Nephron (organoid): ENCODE measurements around the gene RPS8.

ENCODE experiments used
- H3K27ac Mint-ChIP-seq, 3 experiments: 2 replicates each; pipeline ENCODE4 v1.8.0; 2020; ENCODE audit warnings: mixed read lengths in 3 of 3, mild to moderate bottlenecking in 2 of 3, moderate library complexity in 1 of 3
- H3K27me3 Mint-ChIP-seq: 2 replicates; pipeline ENCODE4 v1.8.0; 2021; ENCODE audit warnings: low read depth, mild to moderate bottlenecking, moderate library complexity, mixed read lengths
- H3K36me3 Mint-ChIP-seq: 2 replicates; pipeline ENCODE4 v1.8.0; 2020; ENCODE audit warnings: low read depth, mixed read lengths
- H3K4me1 Mint-ChIP-seq: 2 replicates; pipeline ENCODE4 v1.8.0; 2020; ENCODE audit warnings: mixed read lengths
- H3K4me3 Mint-ChIP-seq, 3 experiments: 2 replicates each; pipeline ENCODE4 v1.8.0; 2020; ENCODE audit warnings: mild to moderate bottlenecking in 3 of 3, mixed read lengths in 3 of 3, moderate library complexity in 2 of 3
- H3K9me3 Mint-ChIP-seq: 2 replicates; pipeline ENCODE4 v1.8.0; 2020; ENCODE audit warnings: mixed read lengths
- TF ChIP-seq, protein P1 (sequence below), 3 experiments: fragments of 200-600 bp; sonication (generic); IDR thresholded peaks; one replicate each; pipeline ENCODE4 v1.5.0; 2021; ENCODE audit warnings: antibody characterized with exemption in 3 of 3; ENCODE audit not compliant: unreplicated experiment in 3 of 3

RPS8 gene

DNA sequence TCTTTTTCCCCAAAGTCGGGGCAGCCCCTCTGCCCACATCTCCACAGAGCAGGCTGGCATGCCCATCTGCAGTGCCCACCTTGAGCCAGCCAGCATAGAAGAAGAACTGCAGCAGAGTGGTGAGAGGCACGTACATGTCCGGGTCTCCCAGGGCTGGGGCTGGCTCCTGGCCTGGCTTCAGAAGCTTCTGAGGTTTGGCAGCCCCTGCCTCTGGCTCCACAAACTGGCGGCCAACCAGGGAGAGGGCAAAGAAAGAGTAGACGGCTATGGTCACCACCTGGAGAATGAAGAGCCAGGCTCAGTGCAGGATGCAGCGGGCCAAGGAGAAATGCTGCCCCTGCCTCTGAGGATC, 9.7 kb downstream of the RPS8 start:
- Mint-ChIP-seq H3K9me3 (no peaks in the 10 kb centered on the region), H3K36me3 (peaks cover 26% of the 10 kb centered on the region), H3K4me3 (peak overlapping the region; percentile 57 to 68 (median 65)), H3K27ac (no peak overlapping the region), H3K27me3 (peaks cover 3% of the 10 kb centered on the region), H3K4me1 (peaks cover 15% of the 10 kb centered on the region)
- TF ChIP-seq, protein P1, sequence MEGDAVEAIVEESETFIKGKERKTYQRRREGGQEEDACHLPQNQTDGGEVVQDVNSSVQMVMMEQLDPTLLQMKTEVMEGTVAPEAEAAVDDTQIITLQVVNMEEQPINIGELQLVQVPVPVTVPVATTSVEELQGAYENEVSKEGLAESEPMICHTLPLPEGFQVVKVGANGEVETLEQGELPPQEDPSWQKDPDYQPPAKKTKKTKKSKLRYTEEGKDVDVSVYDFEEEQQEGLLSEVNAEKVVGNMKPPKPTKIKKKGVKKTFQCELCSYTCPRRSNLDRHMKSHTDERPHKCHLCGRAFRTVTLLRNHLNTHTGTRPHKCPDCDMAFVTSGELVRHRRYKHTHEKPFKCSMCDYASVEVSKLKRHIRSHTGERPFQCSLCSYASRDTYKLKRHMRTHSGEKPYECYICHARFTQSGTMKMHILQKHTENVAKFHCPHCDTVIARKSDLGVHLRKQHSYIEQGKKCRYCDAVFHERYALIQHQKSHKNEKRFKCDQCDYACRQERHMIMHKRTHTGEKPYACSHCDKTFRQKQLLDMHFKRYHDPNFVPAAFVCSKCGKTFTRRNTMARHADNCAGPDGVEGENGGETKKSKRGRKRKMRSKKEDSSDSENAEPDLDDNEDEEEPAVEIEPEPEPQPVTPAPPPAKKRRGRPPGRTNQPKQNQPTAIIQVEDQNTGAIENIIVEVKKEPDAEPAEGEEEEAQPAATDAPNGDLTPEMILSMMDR (IDR thresholded peaks at IDR 0.05; ENCODE audit: unreplicated experiment in 3 of 3) = no peak

GRCh38 chr1:44785501-44786137, 10.3 kb downstream of the RPS8 start:
- H3K27ac Mint-ChIP-seq = peak overlapping the region in 1 of 3 experiments; percentile 39
- TF ChIP-seq, protein P1 (IDR thresholded peaks at IDR 0.05; ENCODE audit: unreplicated experiment in 3 of 3) = no peak
- peak overlapping the region; percentile 57 to 68 (median 65) for H3K4me3 Mint-ChIP-seq
- H3K4me1 Mint-ChIP-seq = peaks cover 15% of the 10 kb centered on the region
- H3K36me3 Mint-ChIP-seq = peaks cover 20% of the 10 kb centered on the region
- no peaks in the 10 kb centered on the region for H3K9me3 Mint-ChIP-seq
- H3K27me3 Mint-ChIP-seq = peaks cover 3% of the 10 kb centered on the region

- Mint-ChIP-seq H3K4me3 (peak overlapping the region; percentile 57 to 68 (median 65)), H3K27ac (peak overlapping the region in 1 of 3 experiments; percentile 60), H3K36me3 (peaks cover 13% of the 10 kb centered on the region), H3K4me1 (peaks cover 15% of the 10 kb centered on the region), H3K27me3 (peaks cover 3% of the 10 kb centered on the region), H3K9me3 (no peaks in the 10 kb centered on the region)
- TF ChIP-seq, protein P1 (IDR thresholded peaks at IDR 0.05; ENCODE audit: unreplicated experiment in 3 of 3) = peak; percentile 98 to 99 (median 98)
Measured at GRCh38 chr1:44786138-44786840, 10.9 kb downstream of the RPS8 start.

DNA sequence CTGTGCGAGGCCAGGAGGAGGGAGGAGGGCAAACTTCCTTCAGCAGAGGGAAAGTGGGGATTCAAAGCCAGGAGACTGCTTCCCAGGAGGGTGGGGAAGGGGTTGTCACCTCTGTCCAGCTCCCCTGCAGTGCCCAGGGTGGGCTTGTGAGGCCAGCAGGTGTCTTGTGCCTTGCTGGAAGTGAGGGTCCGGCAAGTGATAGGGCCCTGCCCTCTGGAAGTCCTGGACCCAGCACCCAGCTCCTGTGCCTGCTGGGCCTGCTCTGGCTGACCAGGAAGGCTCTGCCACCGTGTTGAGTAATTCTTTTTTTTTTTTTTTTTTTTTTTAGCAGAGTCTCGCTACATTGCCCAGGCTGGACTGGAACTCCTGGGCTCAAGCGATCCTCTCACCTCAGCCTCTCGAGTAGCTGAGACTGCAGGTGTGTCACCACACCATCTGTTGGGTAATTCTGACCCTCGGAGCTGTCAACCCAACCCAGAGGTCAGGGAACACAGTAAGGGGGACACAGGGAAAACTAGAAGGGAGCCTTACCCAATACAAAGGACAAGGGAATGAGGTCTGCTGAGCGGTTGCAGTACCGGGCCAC, 11.6 kb downstream of the RPS8 start:
- H3K27me3 Mint-ChIP-seq = peaks cover 3% of the 10 kb centered on the region
- peak overlapping the region; percentile 50 to 65 (median 57) for H3K4me3 Mint-ChIP-seq
- H3K4me1 Mint-ChIP-seq = peaks cover 15% of the 10 kb centered on the region
- TF ChIP-seq, protein P1 (IDR thresholded peaks at IDR 0.05; ENCODE audit: unreplicated experiment in 3 of 3) = no peak
- peak overlapping the region in 1 of 3 experiments; percentile 60 for H3K27ac Mint-ChIP-seq
- peaks cover 8% of the 10 kb centered on the region for H3K36me3 Mint-ChIP-seq
- H3K9me3 Mint-ChIP-seq = no peaks in the 10 kb centered on the region

- no peaks in the 10 kb centered on the region for H3K9me3 Mint-ChIP-seq
Measured at GRCh38 chr1:44787506-44787905, 12.2 kb downstream of the RPS8 start.

More at GRCh38 chr1:44787506-44787905, 12.2 kb downstream of the RPS8 start:
- H3K27ac Mint-ChIP-seq = no peak overlapping the region
- no peak overlapping the region for H3K4me3 Mint-ChIP-seq
- H3K36me3 Mint-ChIP-seq = peaks cover 8% of the 10 kb centered on the region
- TF ChIP-seq, protein P1 (IDR thresholded peaks at IDR 0.05; ENCODE audit: unreplicated experiment in 3 of 3) = no peak
- peaks cover 15% of the 10 kb centered on the region for H3K4me1 Mint-ChIP-seq
- H3K27me3 Mint-ChIP-seq = peaks cover 3% of the 10 kb centered on the region
